ENCODE results near the gene CHN1. TPM values are rescaled to one million over a fixed set of nuclear protein-coding genes. Genes with fewer than 3 reads are reported as not detected.
A peak's percentile ranks its signal among the peaks of the same experiment; 100 is the strongest.

Gene CHN1
- polyA plus RNA-seq, 4 donors, result 2.0 to 7.8 (median 5.1) TPM

- 84 to 94% (median 88%) methylated on average over 3 of the region's 3 CpGs for WGBS, 3 donors
Observed at GRCh38 chr2:174965551-174965950, 39.6 kb downstream of the CHN1 start.

GRCh38 chr2:174964404-174964803, 40.8 kb downstream of the CHN1 start:
- no peak for DNase-seq
- peaks cover 0 to 3% of the 10 kb centered on the region in 2 donors for H3K9me3 ChIP-seq (ENCODE audit: control insufficient read depth in 2 of 2, insufficient read depth in 1 of 2, low read depth in 1 of 2, low read length in 1 of 2)
- FAIRE-seq, result no peak
- H3K4me1 ChIP-seq (ENCODE audit: control insufficient read depth in 3 of 3, insufficient read depth in 2 of 3, low read depth in 1 of 3, low read length in 2 of 3), result no peaks in the 10 kb centered on the region
- H3K27ac ChIP-seq (ENCODE audit: low read depth in 1 of 3, low read length in 2 of 3), result no peak overlapping the region
- 92 to 99% (median 93%) methylated on average over 2 of the region's 2 CpGs for WGBS, 3 donors
- no peaks in the 10 kb centered on the region for H3K36me3 ChIP-seq (ENCODE audit: control insufficient read depth in 3 of 3, insufficient read depth in 2 of 3, low read depth in 1 of 3, low read length in 3 of 3)
- H3K27me3 ChIP-seq (ENCODE audit: control insufficient read depth in 3 of 3, insufficient read depth in 3 of 3, low read length in 3 of 3), result no peaks in the 10 kb centered on the region
- no peak overlapping the region for H3K4me3 ChIP-seq (ENCODE audit: low read depth in 1 of 3, low read length in 3 of 3)

More at GRCh38 chr2:174965551-174965950, 39.6 kb downstream of the CHN1 start:
- H3K27ac ChIP-seq (ENCODE audit: low read depth in 1 of 3, low read length in 2 of 3), result no peak overlapping the region
- peaks cover 0 to 3% of the 10 kb centered on the region in 2 donors for H3K9me3 ChIP-seq (ENCODE audit: control insufficient read depth in 2 of 2, insufficient read depth in 1 of 2, low read depth in 1 of 2, low read length in 1 of 2)
- FAIRE-seq (peak; percentile 61), DNase-seq (no peak)
- H3K4me3 ChIP-seq (ENCODE audit: low read depth in 1 of 3, low read length in 3 of 3), result no peak overlapping the region
- H3K36me3 ChIP-seq (ENCODE audit: control insufficient read depth in 3 of 3, insufficient read depth in 2 of 3, low read depth in 1 of 3, low read length in 3 of 3), result no peaks in the 10 kb centered on the region
- no peaks in the 10 kb centered on the region for H3K27me3 ChIP-seq (ENCODE audit: control insufficient read depth in 3 of 3, insufficient read depth in 3 of 3, low read length in 3 of 3)
- no peaks in the 10 kb centered on the region for H3K4me1 ChIP-seq (ENCODE audit: control insufficient read depth in 3 of 3, insufficient read depth in 2 of 3, low read depth in 1 of 3, low read length in 2 of 3)

- no peaks in the 10 kb centered on the region for H3K27me3 ChIP-seq (ENCODE audit: control insufficient read depth in 3 of 3, insufficient read depth in 3 of 3, low read length in 3 of 3)
- FAIRE-seq (no peak), DNase-seq (no peak)
- no peak overlapping the region for H3K27ac ChIP-seq (ENCODE audit: low read depth in 1 of 3, low read length in 2 of 3)
- H3K9me3 ChIP-seq (ENCODE audit: control insufficient read depth in 2 of 2, insufficient read depth in 1 of 2, low read depth in 1 of 2, low read length in 1 of 2), result peaks cover 0 to 3% of the 10 kb centered on the region in 2 donors
- 88 to 93% (median 89%) methylated on average over 7 of the region's 7 CpGs for WGBS, 3 donors
- no peak overlapping the region for H3K4me3 ChIP-seq (ENCODE audit: low read depth in 1 of 3, low read length in 3 of 3)
- no peaks in the 10 kb centered on the region for H3K36me3 ChIP-seq (ENCODE audit: control insufficient read depth in 3 of 3, insufficient read depth in 2 of 3, low read depth in 1 of 3, low read length in 3 of 3)
- no peaks in the 10 kb centered on the region for H3K4me1 ChIP-seq (ENCODE audit: control insufficient read depth in 3 of 3, insufficient read depth in 2 of 3, low read depth in 1 of 3, low read length in 2 of 3)
Observed at GRCh38 chr2:174963437-174964400, 41.5 kb downstream of the CHN1 start.

- no peak overlapping the region for H3K4me3 ChIP-seq (ENCODE audit: low read depth in 1 of 3, low read length in 3 of 3)
- H3K36me3 ChIP-seq (ENCODE audit: control insufficient read depth in 3 of 3, insufficient read depth in 2 of 3, low read depth in 1 of 3, low read length in 3 of 3), result no peaks in the 10 kb centered on the region
- peaks cover 0 to 3% of the 10 kb centered on the region in 2 donors for H3K9me3 ChIP-seq (ENCODE audit: control insufficient read depth in 2 of 2, insufficient read depth in 1 of 2, low read depth in 1 of 2, low read length in 1 of 2)
- WGBS, 3 donors, result 67 to 83% (median 82%) methylated on average over 2 of the region's 2 CpGs
- FAIRE-seq (no peak), DNase-seq (no peak)
- H3K27ac ChIP-seq (ENCODE audit: low read depth in 1 of 3, low read length in 2 of 3), result no peak overlapping the region
- H3K4me1 ChIP-seq (ENCODE audit: control insufficient read depth in 3 of 3, insufficient read depth in 2 of 3, low read depth in 1 of 3, low read length in 2 of 3), result no peaks in the 10 kb centered on the region
- no peaks in the 10 kb centered on the region for H3K27me3 ChIP-seq (ENCODE audit: control insufficient read depth in 3 of 3, insufficient read depth in 3 of 3, low read length in 3 of 3)
Observed at GRCh38 chr2:174959787-174960186, 45.4 kb downstream of the CHN1 start.

GRCh38 chr2:174957050-174957449, 48.1 kb downstream of the CHN1 start:
- FAIRE-seq, result no peak
- H3K36me3 ChIP-seq (ENCODE audit: control insufficient read depth in 3 of 3, insufficient read depth in 2 of 3, low read depth in 1 of 3, low read length in 3 of 3), result no peaks in the 10 kb centered on the region
- no peak overlapping the region for H3K27ac ChIP-seq (ENCODE audit: low read depth in 1 of 3, low read length in 2 of 3)
- no peaks in the 10 kb centered on the region for H3K4me1 ChIP-seq (ENCODE audit: control insufficient read depth in 3 of 3, insufficient read depth in 2 of 3, low read depth in 1 of 3, low read length in 2 of 3)
- DNase-seq, result no peak
- H3K27me3 ChIP-seq (ENCODE audit: control insufficient read depth in 3 of 3, insufficient read depth in 3 of 3, low read length in 3 of 3), result no peaks in the 10 kb centered on the region
- H3K9me3 ChIP-seq (ENCODE audit: control insufficient read depth in 2 of 2, insufficient read depth in 1 of 2, low read depth in 1 of 2, low read length in 1 of 2), result no peaks in the 10 kb centered on the region
- 75 to 80% (median 77%) methylated on average over 5 of the region's 5 CpGs for WGBS, 3 donors
- H3K4me3 ChIP-seq (ENCODE audit: low read depth in 1 of 3, low read length in 3 of 3), result no peak overlapping the region

- Histone ChIP-seq H3K27ac (ENCODE audit: low read depth in 1 of 3, low read length in 2 of 3) (no peak overlapping the region), H3K4me1 (ENCODE audit: control insufficient read depth in 3 of 3, insufficient read depth in 2 of 3, low read depth in 1 of 3, low read length in 2 of 3) (no peaks in the 10 kb centered on the region), H3K4me3 (ENCODE audit: low read depth in 1 of 3, low read length in 3 of 3) (no peak overlapping the region), H3K9me3 (ENCODE audit: control insufficient read depth in 2 of 2, insufficient read depth in 1 of 2, low read depth in 1 of 2, low read length in 1 of 2) (no peaks in the 10 kb centered on the region), H3K36me3 (ENCODE audit: control insufficient read depth in 3 of 3, insufficient read depth in 2 of 3, low read depth in 1 of 3, low read length in 3 of 3) (no peaks in the 10 kb centered on the region), H3K27me3 (ENCODE audit: control insufficient read depth in 3 of 3, insufficient read depth in 3 of 3, low read length in 3 of 3) (no peaks in the 10 kb centered on the region)
- no peak for FAIRE-seq
- WGBS, 3 donors, result 62 to 75% (median 65%) methylated on average over 6 of the region's 6 CpGs
- peak in 1 of 2 donors; percentile 17 for DNase-seq
Observed at GRCh38 chr2:174952607-174953006, 52.6 kb downstream of the CHN1 start.

GRCh38 chr2:174951745-174952144, 53.4 kb downstream of the CHN1 start:
- no peak overlapping the region for H3K4me3 ChIP-seq (ENCODE audit: low read depth in 1 of 3, low read length in 3 of 3)
- WGBS, 3 donors, result 78 to 83% (median 79%) methylated on average over 1 of the region's 1 CpG
- H3K27ac ChIP-seq (ENCODE audit: low read depth in 1 of 3, low read length in 2 of 3), result no peak overlapping the region
- H3K9me3 ChIP-seq (ENCODE audit: control insufficient read depth in 2 of 2, insufficient read depth in 1 of 2, low read depth in 1 of 2, low read length in 1 of 2), result no peaks in the 10 kb centered on the region
- DNase-seq, result no peak
- H3K4me1 ChIP-seq (ENCODE audit: control insufficient read depth in 3 of 3, insufficient read depth in 2 of 3, low read depth in 1 of 3, low read length in 2 of 3), result no peaks in the 10 kb centered on the region
- FAIRE-seq, result no peak
- no peaks in the 10 kb centered on the region for H3K36me3 ChIP-seq (ENCODE audit: control insufficient read depth in 3 of 3, insufficient read depth in 2 of 3, low read depth in 1 of 3, low read length in 3 of 3)
- H3K27me3 ChIP-seq (ENCODE audit: control insufficient read depth in 3 of 3, insufficient read depth in 3 of 3, low read length in 3 of 3), result no peaks in the 10 kb centered on the region

- Histone ChIP-seq H3K4me1 (ENCODE audit: control insufficient read depth in 3 of 3, insufficient read depth in 2 of 3, low read depth in 1 of 3, low read length in 2 of 3) (no peaks in the 10 kb centered on the region), H3K9me3 (ENCODE audit: control insufficient read depth in 2 of 2, insufficient read depth in 1 of 2, low read depth in 1 of 2, low read length in 1 of 2) (no peaks in the 10 kb centered on the region), H3K4me3 (ENCODE audit: low read depth in 1 of 3, low read length in 3 of 3) (no peak overlapping the region), H3K36me3 (ENCODE audit: control insufficient read depth in 3 of 3, insufficient read depth in 2 of 3, low read depth in 1 of 3, low read length in 3 of 3) (no peaks in the 10 kb centered on the region), H3K27me3 (ENCODE audit: control insufficient read depth in 3 of 3, insufficient read depth in 3 of 3, low read length in 3 of 3) (no peaks in the 10 kb centered on the region), H3K27ac (ENCODE audit: low read depth in 1 of 3, low read length in 2 of 3) (no peak overlapping the region)
- DNase-seq (no peak), FAIRE-seq (no peak)
- 95 to 98% (median 97%) methylated on average over 8 of the region's 8 CpGs for WGBS, 3 donors
Observed at GRCh38 chr2:174949988-174950687, 55.0 kb downstream of the CHN1 start.
